ENCODE data around the gene IMPG2. TPM values are rescaled to one million over a fixed set of nuclear protein-coding genes. Genes with fewer than 3 reads are reported as not detected.

The IMPG2 gene
- polyA plus RNA-seq, 1 experiment: 0.19 TPM

GRCh38 chr3:101177577-101177976 lies 142.8 kb downstream of the IMPG2 start:
- POLR2A ChIA-PET: no interaction called here
- Histone ChIP-seq H3K9me3 (ENCODE audit: control insufficient read depth, insufficient read depth, low read length) (no peaks in the 10 kb centered on the region), H3K27ac (ENCODE audit: low read depth, low read length) (no peak overlapping the region), H3K4me3 (ENCODE audit: low read depth, low read length) (no peak overlapping the region), H3K27me3 (ENCODE audit: control insufficient read depth, insufficient read depth, low read length) (no peaks in the 10 kb centered on the region)
- TF ChIP-seq, protein P1, sequence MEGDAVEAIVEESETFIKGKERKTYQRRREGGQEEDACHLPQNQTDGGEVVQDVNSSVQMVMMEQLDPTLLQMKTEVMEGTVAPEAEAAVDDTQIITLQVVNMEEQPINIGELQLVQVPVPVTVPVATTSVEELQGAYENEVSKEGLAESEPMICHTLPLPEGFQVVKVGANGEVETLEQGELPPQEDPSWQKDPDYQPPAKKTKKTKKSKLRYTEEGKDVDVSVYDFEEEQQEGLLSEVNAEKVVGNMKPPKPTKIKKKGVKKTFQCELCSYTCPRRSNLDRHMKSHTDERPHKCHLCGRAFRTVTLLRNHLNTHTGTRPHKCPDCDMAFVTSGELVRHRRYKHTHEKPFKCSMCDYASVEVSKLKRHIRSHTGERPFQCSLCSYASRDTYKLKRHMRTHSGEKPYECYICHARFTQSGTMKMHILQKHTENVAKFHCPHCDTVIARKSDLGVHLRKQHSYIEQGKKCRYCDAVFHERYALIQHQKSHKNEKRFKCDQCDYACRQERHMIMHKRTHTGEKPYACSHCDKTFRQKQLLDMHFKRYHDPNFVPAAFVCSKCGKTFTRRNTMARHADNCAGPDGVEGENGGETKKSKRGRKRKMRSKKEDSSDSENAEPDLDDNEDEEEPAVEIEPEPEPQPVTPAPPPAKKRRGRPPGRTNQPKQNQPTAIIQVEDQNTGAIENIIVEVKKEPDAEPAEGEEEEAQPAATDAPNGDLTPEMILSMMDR (IDR thresholded peaks at IDR 0.05; ENCODE audit: low read depth, low read length): no peak
- no peak for DNase-seq (ENCODE audit: low read depth, low spot score)
- CTCF ChIA-PET: interaction anchor here (0.6 kb wide), 1 partner anchor 161 kb away, joined by 3 read pairs; no protein-coding TSS in a partner anchor

Other genes with a start within 250 kb of the IMPG2 start
- 11.8 and 16.1 TPM in 2 replicates for gene SENP7, start 192.6 kb upstream of the IMPG2 start, polyA plus RNA-seq (2011; rRNA removed)
- gene TRMT10C, start 241.3 kb upstream of the IMPG2 start, polyA plus RNA-seq (2011; rRNA removed): 19.4 and 26.1 TPM in 2 replicates